K562 (cell line): Measurements from ENCODE around the gene MBD5. TPM values are rescaled to one million over a fixed set of nuclear protein-coding genes. Genes with fewer than 3 reads are reported as not detected.

Source experiments
- ATAC-seq: fragments of 200-7000 bp; cut with Tn5 transposase; 3 replicates; pipeline ENCODE4 v1.9.1; 2020; ENCODE audit warnings: moderate library complexity
- BruUV-seq: library from RNA; stranded (reverse); fragments of 400-500 nt; replicated peaks from 2 replicates; lab custom pipeline; 2021; lab: Mats Ljungman, UMichigan
- CTCF ChIA-PET: fragments of 300-600 bp; formaldehyde crosslinking; extraction: SDS; loops from one replicate; lab custom pipeline; 2021; ENCODE audit warnings: low intra/inter-chr PET ratio; lab: Yijun Ruan, JAX
- POLR2A ChIA-PET: fragments of 300-600, 350-650 bp; sonication (Branson Sonifier 250); formaldehyde crosslinking; extraction: SDS; loops from one replicate; lab custom pipeline; 2021; ENCODE audit warnings: antibody characterized with exemption, inconsistent platforms; lab: Yijun Ruan, JAX
- DNase-seq, 4 experiments: peaks; one replicate each; pipeline versions ENCODE4 v3.0.0 to v3.0.0-alpha.2; 2011 to 2018; ENCODE audit warnings: low spot score in 3 of 4, mixed read lengths in 3 of 4; ENCODE audit errors: extremely low read depth in 1 of 4
- FAIRE-seq: peaks from 2 replicates; lab custom pipeline; 2011; peaks lifted over from hg19 to GRCh38; lab: Jason Lieb, UNC
- H2AFZ ChIP-seq: 2 replicates; pipeline ENCODE4 v1.6.0; 2011; ENCODE audit warnings: low read depth, low read length, control low read depth, inconsistent platforms
- H3K27ac ChIP-seq: fragments of 200-600 bp; 3 replicates; pipeline ENCODE4 v1.8.0; 2011; ENCODE audit warnings: low read depth, mild to moderate bottlenecking, control low read depth, inconsistent platforms, low read length, moderate library complexity, mixed read lengths; ENCODE audit errors: extremely low read depth
- H3K27me3 ChIP-seq, 2 experiments: fragments of 300-600 bp in 1 of 2; 2 replicates in 1 of 2; 3 replicates in 1 of 2; pipeline versions ENCODE4 v1.6.0 to v1.8.0; 2011; ENCODE audit warnings: inconsistent platforms in 2 of 2, low read length in 2 of 2, mild to moderate bottlenecking in 1 of 2, mixed read lengths in 1 of 2, moderate library complexity in 1 of 2; ENCODE audit not compliant: control insufficient read depth in 2 of 2, insufficient read depth in 2 of 2
- H3K36me3 ChIP-seq: fragments of 300-600 bp; 3 replicates; pipeline ENCODE4 v1.8.0; 2011; ENCODE audit warnings: mild to moderate bottlenecking, low read length, inconsistent platforms; ENCODE audit not compliant: control insufficient read depth, insufficient read depth
- H3K4me1 ChIP-seq, 2 experiments: fragments of 200-600 bp in 1 of 2; replicated peaks in 1 of 2; 2 replicates in 1 of 2; 3 replicates in 1 of 2; pipeline versions ENCODE4 v1.5.1 to v1.8.0; 2011; ENCODE audit warnings: inconsistent platforms in 2 of 2, low read length in 2 of 2, mild to moderate bottlenecking in 1 of 2, mixed read lengths in 1 of 2, moderate library complexity in 1 of 2; ENCODE audit not compliant: control insufficient read depth in 2 of 2, insufficient read depth in 2 of 2
- H3K4me2 ChIP-seq: 2 replicates; pipeline ENCODE4 v1.6.1; 2011; ENCODE audit warnings: low read length, control low read depth, inconsistent platforms, mixed read lengths; ENCODE audit not compliant: insufficient read depth
- H3K4me3 ChIP-seq: fragments of 200-600 bp; sonication (generic), shearing (Covaris generic); 2 replicates; pipeline ENCODE4 v1.5.1; 2016; ENCODE audit warnings: control low read depth, inconsistent platforms
- H3K79me2 ChIP-seq: fragments of 200-600 bp; 3 replicates; pipeline ENCODE4 v1.8.0; 2011; ENCODE audit warnings: low read length, inconsistent platforms; ENCODE audit not compliant: control insufficient read depth, insufficient read depth
- H3K9ac ChIP-seq, 2 experiments: 2 replicates each; pipeline versions ENCODE4 v1.6.0 to v1.6.1; 2011; ENCODE audit warnings: low read depth in 2 of 2, low read length in 2 of 2, control low read depth in 1 of 2, inconsistent platforms in 1 of 2, mild to moderate bottlenecking in 1 of 2, mixed read lengths in 1 of 2; ENCODE audit not compliant: insufficient read depth in 1 of 2
- H3K9me1 ChIP-seq: one replicate; pipeline ENCODE4 v1.6.0; 2011; ENCODE audit warnings: inconsistent platforms, mild to moderate bottlenecking, low read length, moderate library complexity; ENCODE audit not compliant: control insufficient read depth, insufficient read depth
- H3K9me3 ChIP-seq: replicated peaks from 2 replicates; pipeline ENCODE4 v1.5.1; 2011; ENCODE audit warnings: low read depth, low read length, inconsistent platforms; ENCODE audit not compliant: control insufficient read depth, insufficient read depth
- H4K20me1 ChIP-seq: replicated peaks from 2 replicates; pipeline ENCODE4 v1.6.1; 2011; ENCODE audit warnings: low read length, inconsistent platforms, mixed read lengths; ENCODE audit not compliant: control insufficient read depth, insufficient read depth
- ADNP ChIP-seq: fragments of 200-800 bp; sonication (Bioruptor generic); IDR thresholded peaks from 2 replicates; pipeline ENCODE4 v1.6.1; 2016; ENCODE audit warnings: missing genetic modification characterization, missing compliant biosample characterization
- CBFA2T2 ChIP-seq: fragments of 450-650 bp; conservative IDR thresholded peaks from 2 replicates; pipeline ENCODE4 v1.6.1; 2017; ENCODE audit warnings: mild to moderate bottlenecking
- CHD4 ChIP-seq: fragments of 200-600 bp; sonication (generic); IDR thresholded peaks from 3 replicates; pipeline ENCODE4 v1.6.1; 2012; ENCODE audit warnings: low read depth, mild to moderate bottlenecking, mixed read lengths, low read length, inconsistent platforms; ENCODE audit not compliant: insufficient read depth, insufficient replicate concordance, poor library complexity, severe bottlenecking
- JUNB ChIP-seq: fragments of 450-650 bp; formaldehyde crosslinking; conservative IDR thresholded peaks from 2 replicates; pipeline ENCODE4 v1.4.0; 2020; ENCODE audit warnings: mild to moderate bottlenecking
- NONO ChIP-seq, 2 experiments: fragments of 200-400 bp in 1 of 2; fragments of 450-650 bp in 1 of 2; formaldehyde crosslinking in 1 of 2; IDR thresholded peaks; 2 replicates each; pipeline ENCODE4 v1.6.1; 2017; ENCODE audit warnings: low read depth in 2 of 2, mild to moderate bottlenecking in 2 of 2, moderate library complexity in 2 of 2, low read length in 1 of 2
- PHB2 ChIP-seq: fragments of 450-650 bp; IDR thresholded peaks from 2 replicates; pipeline ENCODE4 v1.6.1; 2017; ENCODE audit warnings: low read depth
- RNF2 ChIP-seq: sonication (generic); IDR thresholded peaks from 2 replicates; pipeline ENCODE4 v1.6.1; 2016
- SIX5 ChIP-seq, 2 experiments: IDR thresholded peaks; 2 replicates each; pipeline ENCODE4 v1.6.1; 2011; ENCODE audit warnings: low read length in 2 of 2, borderline replicate concordance in 1 of 2, low read depth in 1 of 2, mild to moderate bottlenecking in 1 of 2, moderate library complexity in 1 of 2; ENCODE audit not compliant: insufficient read depth in 1 of 2
- SMARCE1 ChIP-seq: fragments of 450-650 bp; IDR thresholded peaks from 2 replicates; pipeline ENCODE4 v1.7.1; 2016; ENCODE audit warnings: mild to moderate bottlenecking
- ZNF124 ChIP-seq: sonication (generic); formaldehyde crosslinking; IDR thresholded peaks from 2 replicates; pipeline ENCODE4 v1.8.1; 2022; ENCODE audit warnings: missing genetic modification reagents
- ZSCAN32 ChIP-seq: fragments of 450-650 bp; formaldehyde crosslinking; IDR thresholded peaks from 2 replicates; pipeline ENCODE4 v1.4.0; 2020; ENCODE audit warnings: mild to moderate bottlenecking, moderate library complexity
- WGBS: fragments of 100-300 bp; shearing (Covaris generic); methylation state at CpG from one replicate; pipeline ENCODE4 v1.1.6; 2016; ENCODE audit warnings: low coverage, mixed read lengths; ENCODE audit not compliant: insufficient coverage; ENCODE audit errors: missing lambda C conversion rate; 5-methylcytosine and 5-hydroxymethylcytosine counted together
- in situ Hi-C: fragments of 300-500 bp; cut with MboI; formaldehyde crosslinking; loops from 4 replicates; pipeline ENCODE4 v1.15.0; 2018; ENCODE audit warnings: inconsistent platforms, mixed read lengths
- intact Hi-C: fragments of 100-400 bp; cut with micrococcal nuclease; formaldehyde crosslinking; loops from 2 replicates; pipeline ENCODE4 v1.14.2; 2022
- polyA plus RNA-seq, 8 experiments: library from polyadenylated mRNA; depleted of rRNA in 4 of 8; stranded (reverse) in 5 of 8; unstranded in 3 of 8; fragments of >200 nt; fragmentation: Nextera tagmentation in 2 of 8; fragmentation: Illumina TruSeq in 1 of 8; extraction: Ambion mirVana in 2 of 8; extraction: Trizol in 1 of 8; gene quantifications; 2 replicates each; pipeline versions ENCODE4 v1.2.1 to v1.2.3, GENCODE V29; 2011 to 2014; ENCODE audit warnings: inconsistent platforms in 1 of 8, missing spikeins in 1 of 8
- total RNA-seq, 7 experiments: library from RNA; depleted of rRNA in 6 of 7; stranded (reverse); fragments of >200 nt in 6 of 7; fragmentation: Illumina TruSeq in 2 of 7; extraction: Trizol in 2 of 7; gene quantifications; 2 replicates each; pipeline versions ENCODE4 v1.2.1 to v1.2.3, GENCODE V29; 2011 to 2021; ENCODE audit warnings: low replicate concordance in 1 of 7
- TF ChIP-seq, protein P1 (sequence below): fragments of 250-450 bp; sonication (Bioruptor Pico); IDR thresholded peaks from 2 replicates; pipeline ENCODE4 v1.8.0; 2022; ENCODE audit warnings: moderate library complexity, mild to moderate bottlenecking, inconsistent platforms
- TF ChIP-seq, protein P2 (sequence below): IDR thresholded peaks from 2 replicates; pipeline ENCODE4 v1.6.1; 2016; ENCODE audit warnings: missing genetic modification characterization, missing compliant biosample characterization
- TF ChIP-seq, protein P3 (sequence below): fragments of 200-800 bp; sonication (Bioruptor generic); IDR thresholded peaks from 2 replicates; pipeline ENCODE4 v1.6.1; 2016; ENCODE audit warnings: missing genetic modification characterization, missing compliant biosample characterization

The MBD5 gene
- total and polyA plus RNA-seq, 9 of the 15 experiments (the other 6 are each of a cell fraction or from before 2014, with no cell fraction given) = 3.4 to 14.5 (median 9.0) TPM

DNA sequence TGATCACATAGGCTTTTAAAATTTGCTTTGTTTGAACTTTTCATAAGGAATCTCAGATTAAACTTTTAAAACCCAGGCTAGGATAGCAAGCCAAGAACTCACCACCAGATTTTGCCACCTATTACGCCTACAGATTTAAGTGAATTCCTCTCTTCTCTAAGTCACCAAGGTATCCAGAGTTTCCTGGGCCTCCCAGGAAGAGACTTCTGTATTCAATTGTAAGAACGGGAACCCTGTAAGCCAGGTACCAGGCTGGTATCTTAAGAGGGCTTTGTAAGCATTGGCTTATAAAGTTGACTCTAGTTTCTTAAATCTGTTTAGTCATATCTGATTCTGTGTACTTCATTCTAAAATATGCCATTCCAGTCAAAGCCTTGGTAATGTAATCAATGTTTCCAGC, 285.1 kb downstream of the MBD5 start:
- Histone ChIP-seq H3K4me1 (no peaks in the 10 kb centered on the region), H2AFZ (no peak overlapping the region), H3K79me2 (no peaks in the 10 kb centered on the region), H3K9me3 (no peaks in the 10 kb centered on the region), H3K9me1 (no peaks in the 10 kb centered on the region), H3K27me3 (no peaks in the 10 kb centered on the region), H3K4me2 (no peak overlapping the region), H3K4me3 (no peak overlapping the region), H3K27ac (no peak overlapping the region), H3K36me3 (no peaks in the 10 kb centered on the region), H3K9ac (no peak overlapping the region), H4K20me1 (no peaks in the 10 kb centered on the region)
- BruUV-seq = no TSS peak
- CTCF ChIA-PET = no interaction called here
- no peak for FAIRE-seq
- WGBS = 4% methylated on average over 2 of the region's 2 CpGs
- in situ Hi-C loops (no loop called here), intact Hi-C loops (no loop called here)
- POLR2A ChIA-PET = no interaction called here
- TF ChIP-seq ZSCAN32 (no peak), SMARCE1 (no peak), CBFA2T2 (no peak), RNF2 (no peak), PHB2 (no peak), ADNP (tag) (no peak), SIX5 (IDR thresholded peaks at IDR 0.05; ENCODE audit: borderline replicate concordance in 1 of 2, insufficient read depth in 1 of 2, low read depth in 1 of 2, low read length in 2 of 2) (no peak), JUNB (CRISPR knock-in tag) (no peak), CHD4 (no peak), NONO (IDR thresholded peaks at IDR 0.05; ENCODE audit: low read depth in 2 of 2, low read length in 1 of 2) (no peak), ZNF124 (no peak)
- TF ChIP-seq, protein P1, sequence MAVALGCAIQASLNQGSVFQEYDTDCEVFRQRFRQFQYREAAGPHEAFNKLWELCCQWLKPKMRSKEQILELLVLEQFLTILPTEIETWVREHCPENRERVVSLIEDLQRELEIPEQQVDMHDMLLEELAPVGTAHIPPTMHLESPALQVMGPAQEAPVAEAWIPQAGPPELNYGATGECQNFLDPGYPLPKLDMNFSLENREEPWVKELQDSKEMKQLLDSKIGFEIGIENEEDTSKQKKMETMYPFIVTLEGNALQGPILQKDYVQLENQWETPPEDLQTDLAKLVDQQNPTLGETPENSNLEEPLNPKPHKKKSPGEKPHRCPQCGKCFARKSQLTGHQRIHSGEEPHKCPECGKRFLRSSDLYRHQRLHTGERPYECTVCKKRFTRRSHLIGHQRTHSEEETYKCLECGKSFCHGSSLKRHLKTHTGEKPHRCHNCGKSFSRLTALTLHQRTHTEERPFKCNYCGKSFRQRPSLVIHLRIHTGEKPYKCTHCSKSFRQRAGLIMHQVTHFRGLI (CRISPR knock-in tag) = no peak
- TF ChIP-seq, protein P2, sequence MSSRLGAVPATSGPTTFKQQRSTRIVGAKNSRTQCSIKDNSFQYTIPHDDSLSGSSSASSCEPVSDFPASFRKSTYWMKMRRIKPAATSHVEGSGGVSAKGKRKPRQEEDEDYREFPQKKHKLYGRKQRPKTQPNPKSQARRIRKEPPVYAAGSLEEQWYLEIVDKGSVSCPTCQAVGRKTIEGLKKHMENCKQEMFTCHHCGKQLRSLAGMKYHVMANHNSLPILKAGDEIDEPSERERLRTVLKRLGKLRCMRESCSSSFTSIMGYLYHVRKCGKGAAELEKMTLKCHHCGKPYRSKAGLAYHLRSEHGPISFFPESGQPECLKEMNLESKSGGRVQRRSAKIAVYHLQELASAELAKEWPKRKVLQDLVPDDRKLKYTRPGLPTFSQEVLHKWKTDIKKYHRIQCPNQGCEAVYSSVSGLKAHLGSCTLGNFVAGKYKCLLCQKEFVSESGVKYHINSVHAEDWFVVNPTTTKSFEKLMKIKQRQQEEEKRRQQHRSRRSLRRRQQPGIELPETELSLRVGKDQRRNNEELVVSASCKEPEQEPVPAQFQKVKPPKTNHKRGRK (tag) = no peak
- TF ChIP-seq, protein P3, sequence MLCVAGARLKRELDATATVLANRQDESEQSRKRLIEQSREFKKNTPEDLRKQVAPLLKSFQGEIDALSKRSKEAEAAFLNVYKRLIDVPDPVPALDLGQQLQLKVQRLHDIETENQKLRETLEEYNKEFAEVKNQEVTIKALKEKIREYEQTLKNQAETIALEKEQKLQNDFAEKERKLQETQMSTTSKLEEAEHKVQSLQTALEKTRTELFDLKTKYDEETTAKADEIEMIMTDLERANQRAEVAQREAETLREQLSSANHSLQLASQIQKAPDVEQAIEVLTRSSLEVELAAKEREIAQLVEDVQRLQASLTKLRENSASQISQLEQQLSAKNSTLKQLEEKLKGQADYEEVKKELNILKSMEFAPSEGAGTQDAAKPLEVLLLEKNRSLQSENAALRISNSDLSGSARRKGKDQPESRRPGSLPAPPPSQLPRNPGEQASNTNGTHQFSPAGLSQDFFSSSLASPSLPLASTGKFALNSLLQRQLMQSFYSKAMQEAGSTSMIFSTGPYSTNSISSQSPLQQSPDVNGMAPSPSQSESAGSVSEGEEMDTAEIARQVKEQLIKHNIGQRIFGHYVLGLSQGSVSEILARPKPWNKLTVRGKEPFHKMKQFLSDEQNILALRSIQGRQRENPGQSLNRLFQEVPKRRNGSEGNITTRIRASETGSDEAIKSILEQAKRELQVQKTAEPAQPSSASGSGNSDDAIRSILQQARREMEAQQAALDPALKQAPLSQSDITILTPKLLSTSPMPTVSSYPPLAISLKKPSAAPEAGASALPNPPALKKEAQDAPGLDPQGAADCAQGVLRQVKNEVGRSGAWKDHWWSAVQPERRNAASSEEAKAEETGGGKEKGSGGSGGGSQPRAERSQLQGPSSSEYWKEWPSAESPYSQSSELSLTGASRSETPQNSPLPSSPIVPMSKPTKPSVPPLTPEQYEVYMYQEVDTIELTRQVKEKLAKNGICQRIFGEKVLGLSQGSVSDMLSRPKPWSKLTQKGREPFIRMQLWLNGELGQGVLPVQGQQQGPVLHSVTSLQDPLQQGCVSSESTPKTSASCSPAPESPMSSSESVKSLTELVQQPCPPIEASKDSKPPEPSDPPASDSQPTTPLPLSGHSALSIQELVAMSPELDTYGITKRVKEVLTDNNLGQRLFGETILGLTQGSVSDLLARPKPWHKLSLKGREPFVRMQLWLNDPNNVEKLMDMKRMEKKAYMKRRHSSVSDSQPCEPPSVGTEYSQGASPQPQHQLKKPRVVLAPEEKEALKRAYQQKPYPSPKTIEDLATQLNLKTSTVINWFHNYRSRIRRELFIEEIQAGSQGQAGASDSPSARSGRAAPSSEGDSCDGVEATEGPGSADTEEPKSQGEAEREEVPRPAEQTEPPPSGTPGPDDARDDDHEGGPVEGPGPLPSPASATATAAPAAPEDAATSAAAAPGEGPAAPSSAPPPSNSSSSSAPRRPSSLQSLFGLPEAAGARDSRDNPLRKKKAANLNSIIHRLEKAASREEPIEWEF (CRISPR knock-in tag) = no peak
- DNase-seq = no peak
- ATAC-seq = no peak
